Raji (cell line): ENCODE results near the gene IPO7.

Experiments
- POLR2A ChIP-seq: IDR thresholded peaks from 2 replicates; pipeline ENCODE4 v1.6.1; 2011; ENCODE audit warnings: low read depth, low read length, control low read depth; ENCODE audit not compliant: insufficient read depth

IPO7 gene

DNA sequence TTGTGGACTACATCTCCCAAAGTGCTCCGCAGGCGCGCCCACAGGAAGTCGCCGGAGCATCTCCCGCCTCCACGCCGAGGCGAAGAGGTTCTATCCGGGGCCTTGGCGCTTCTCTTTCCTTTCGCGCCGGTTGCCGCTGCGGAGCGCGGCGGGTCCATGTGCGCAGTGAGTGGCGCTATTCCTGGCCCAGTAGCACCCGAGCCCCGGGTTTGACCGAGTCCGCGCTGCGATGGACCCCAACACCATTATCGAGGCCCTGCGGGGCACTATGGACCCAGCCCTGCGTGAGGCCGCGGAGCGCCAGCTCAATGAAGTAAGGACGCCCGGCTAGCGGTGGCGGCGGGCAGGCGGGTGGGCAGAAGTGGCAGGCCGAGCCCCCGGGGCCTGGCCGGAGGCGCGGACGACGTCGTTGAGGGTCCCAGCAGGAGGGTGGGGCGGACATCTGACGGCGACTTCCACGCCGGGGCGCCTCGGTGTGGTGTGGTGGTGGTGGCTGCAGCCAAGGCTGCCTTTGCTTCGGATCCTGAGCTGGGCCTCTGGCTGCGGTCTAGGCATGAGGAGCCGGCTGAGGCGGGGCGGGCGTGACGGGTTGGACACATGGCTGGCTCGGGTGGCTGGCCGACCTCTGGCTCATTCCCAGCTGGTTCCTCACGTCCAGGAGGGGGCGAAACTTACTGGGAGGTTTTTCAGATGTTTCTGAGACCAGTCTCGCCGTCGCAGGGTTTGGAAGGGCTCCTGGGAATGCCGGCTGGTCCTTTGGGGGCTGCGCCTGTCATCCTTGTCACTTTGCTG is at the start of gene IPO7:
Gene IPO7, plus strand, starts transcription at position 118 of the 792 bp plus-strand sequence. Its CDS starts 112 bp downstream, at position 230.
- peak; percentile 91 for TF ChIP-seq POLR2A

GRCh38 chr11:9341638-9342178 is 42.7 kb upstream of the IPO7 start:
- TF ChIP-seq POLR2A = no peak

DNA sequence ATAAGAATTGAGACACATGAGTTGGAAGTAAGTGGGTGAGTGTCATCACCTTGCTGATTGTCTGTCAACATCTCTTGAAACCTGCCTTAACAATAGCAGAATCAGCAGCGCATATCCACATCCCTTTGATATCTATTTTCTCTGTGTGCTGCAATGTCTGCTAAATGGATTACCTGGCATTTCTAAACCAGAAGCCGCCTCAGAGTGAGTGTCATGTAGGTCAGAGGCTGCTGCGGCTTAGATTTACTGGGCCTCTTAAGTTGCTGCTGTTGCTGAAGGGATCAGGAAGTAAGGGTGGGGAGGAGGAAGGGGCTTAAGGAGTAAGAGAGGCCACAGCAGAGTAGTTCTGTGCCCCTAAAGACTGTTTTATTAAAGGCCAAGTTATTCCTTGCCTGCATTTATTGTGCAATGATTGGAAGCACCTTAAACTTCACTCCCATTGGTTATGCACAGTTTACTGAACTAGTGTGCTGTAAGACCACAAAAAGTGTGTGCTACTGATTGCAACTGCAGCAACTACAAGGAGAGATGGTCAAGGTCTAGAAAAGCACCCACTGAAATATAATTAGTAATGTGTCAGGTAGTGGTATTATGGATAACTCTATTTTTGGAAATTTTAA is 40.3 kb upstream of the IPO7 start:
- TF ChIP-seq POLR2A = no peak

DNA sequence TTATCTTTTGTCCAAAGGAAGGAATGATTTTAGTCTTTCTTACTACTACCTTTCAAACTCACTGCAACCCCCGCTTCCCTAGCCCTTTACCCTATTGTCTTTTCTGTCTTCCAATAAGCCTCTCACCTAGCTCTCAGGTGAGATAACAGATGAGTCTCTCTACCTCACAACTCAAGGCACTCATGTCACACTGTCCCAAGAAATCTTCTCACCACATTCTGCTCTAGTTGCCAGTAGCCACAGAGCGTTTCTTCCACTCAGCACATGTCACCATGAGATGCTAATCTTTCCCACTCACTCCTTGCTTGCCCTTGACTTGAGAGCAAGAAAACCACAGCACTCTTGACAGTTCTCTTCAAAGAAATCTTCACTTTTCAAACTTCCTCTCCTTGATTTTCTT is 37.4 kb upstream of the IPO7 start:
- no peak for TF ChIP-seq POLR2A

DNA sequence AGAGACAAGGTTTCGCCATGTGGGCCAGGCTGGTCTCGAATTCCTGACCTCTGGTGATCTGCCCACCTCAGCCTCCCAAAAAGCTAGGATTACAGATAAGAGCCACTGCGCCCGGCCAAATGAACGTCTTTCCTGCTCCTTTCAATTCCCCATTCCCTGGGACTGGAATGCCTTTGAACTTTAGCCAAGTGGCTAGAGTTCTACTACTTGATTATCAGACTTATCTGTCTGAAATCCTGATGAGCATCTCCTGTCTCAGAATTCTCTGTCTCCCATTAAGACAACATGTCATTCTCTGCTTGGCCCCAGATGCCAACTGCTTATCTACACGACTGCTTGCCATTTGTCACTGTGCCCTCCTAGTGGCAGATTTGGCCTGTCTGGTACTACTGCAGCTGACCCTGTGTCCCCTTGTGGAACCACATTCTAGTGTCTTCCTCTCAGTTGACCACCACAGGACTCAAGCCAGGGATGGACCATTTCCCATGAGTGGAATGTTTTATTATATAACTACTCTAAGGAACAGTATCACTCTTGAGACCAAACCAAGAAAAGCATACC is 33.1 kb upstream of the IPO7 start:
- TF ChIP-seq POLR2A = no peak

DNA sequence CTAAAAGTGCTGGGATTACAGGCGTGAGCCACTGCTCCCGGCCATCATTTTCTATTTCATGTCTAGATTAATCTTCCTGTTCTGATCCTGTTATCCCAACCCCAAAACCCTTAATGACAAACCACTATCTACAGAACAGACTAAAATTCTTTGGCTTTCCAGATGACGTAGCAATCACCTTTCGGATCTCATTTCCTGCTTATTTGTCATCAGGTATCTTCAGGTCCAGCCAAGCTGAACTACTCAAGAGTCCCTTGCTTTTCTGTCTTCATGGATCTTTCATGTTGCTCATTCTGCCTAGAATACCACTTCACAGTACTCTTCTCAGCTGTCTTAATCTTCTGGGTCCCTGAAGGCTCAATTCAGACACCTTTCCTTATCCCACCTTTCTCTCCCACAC is 27.4 kb upstream of the IPO7 start:
- TF ChIP-seq POLR2A = no peak

DNA sequence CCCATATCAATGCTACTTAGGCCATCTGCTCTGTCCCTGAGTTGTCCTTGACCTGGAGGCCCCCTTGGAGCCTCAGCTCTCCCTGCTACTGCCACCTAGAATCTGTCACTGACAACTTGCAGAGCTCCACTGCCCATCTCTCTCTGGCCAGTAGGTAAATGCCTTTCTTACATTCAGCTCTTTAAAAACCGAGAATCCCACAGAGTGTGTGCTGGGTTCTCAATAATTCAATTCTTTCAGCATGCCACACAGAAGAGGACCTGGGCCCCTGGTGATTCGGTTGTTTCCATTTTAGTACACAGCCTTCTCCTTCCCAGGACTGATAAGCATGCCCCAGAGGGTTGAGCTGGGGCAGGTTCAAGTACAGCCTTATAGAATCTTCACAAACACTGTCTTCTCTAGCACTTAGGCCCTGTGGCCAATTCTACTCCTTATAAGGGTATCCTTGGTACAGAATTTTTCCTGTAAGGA is 22.0 kb upstream of the IPO7 start:
- no peak for TF ChIP-seq POLR2A

DNA sequence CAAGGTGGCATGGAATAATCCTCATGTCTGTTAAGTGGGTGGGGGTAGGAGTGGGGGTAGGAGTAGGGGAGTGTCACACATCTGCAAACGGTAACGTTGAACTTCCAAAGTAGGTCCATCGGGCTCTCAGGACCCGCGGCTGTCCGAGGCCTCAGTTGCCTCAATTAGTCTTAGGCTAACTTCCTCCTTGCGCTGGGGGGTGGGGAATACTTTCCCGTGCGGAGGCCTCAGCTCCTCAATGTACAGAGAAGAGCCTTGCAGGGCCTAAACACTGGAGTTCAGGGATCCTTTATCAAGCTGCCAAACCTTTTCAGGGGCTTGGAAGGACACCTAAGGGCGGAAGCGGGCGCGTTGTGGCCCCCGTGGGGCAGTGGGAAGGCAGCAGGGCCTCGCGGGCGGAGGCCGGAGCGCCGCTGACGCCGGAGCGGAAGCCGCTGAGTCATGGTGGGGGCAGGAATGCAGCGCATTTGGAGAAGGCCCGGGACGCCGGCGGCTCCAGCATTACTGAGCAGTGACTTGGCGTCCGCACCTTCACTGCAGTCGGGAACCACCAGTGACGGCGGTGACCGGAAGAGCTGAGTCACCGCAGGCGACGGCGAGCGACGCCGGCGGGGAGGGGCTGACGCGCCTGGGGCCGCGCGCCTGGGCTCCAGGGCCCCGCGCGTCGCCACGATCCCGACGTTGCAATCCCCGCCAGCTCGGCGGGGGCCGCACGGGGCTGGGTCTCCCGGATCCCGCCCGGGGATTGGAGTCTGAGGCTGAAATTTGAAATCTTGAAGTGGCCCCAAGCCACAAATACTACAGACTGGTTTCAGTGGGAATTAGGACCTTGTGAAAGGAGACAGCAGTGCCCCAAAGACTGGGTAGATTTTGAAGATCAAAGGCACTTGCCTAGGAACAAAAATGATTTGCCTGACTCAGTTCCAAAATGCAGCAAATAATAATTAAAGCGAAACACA is 20.2 kb upstream of the IPO7 start:
- TF ChIP-seq POLR2A = peak; percentile 91

DNA sequence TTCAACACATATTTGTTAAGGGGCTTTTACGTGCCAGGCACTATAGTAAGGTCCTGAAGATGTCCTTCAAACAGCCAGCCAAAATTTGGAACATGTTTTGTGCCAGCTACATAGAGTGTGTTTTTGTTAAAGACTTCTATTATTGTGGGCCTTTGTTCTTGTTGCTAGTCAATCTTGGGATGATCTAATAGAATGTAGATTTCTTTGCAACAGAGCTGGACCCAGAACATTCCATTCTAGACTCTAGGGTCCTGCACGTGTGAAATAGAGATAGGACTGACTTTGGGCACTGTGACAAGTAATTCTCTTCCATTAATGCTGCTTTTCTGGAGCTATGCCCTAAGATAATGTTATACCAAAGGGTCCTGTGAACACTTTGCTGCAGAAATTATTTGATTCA is 16.9 kb upstream of the IPO7 start:
- TF ChIP-seq POLR2A = no peak

- no peak for TF ChIP-seq POLR2A
Measured at GRCh38 chr11:9377036-9377435, 7.4 kb upstream of the IPO7 start.

GRCh38 chr11:9379041-9379440 is 5.4 kb upstream of the IPO7 start:
- no peak for TF ChIP-seq POLR2A

GRCh38 chr11:9380773-9381172 is 3.7 kb upstream of the IPO7 start:
- no peak for TF ChIP-seq POLR2A

- TF ChIP-seq POLR2A = no peak
Measured at GRCh38 chr11:9385327-9385899, 961 bp downstream of the IPO7 start.

- no peak for TF ChIP-seq POLR2A
Measured at GRCh38 chr11:9386086-9386485, 1.6 kb downstream of the IPO7 start.

- no peak for TF ChIP-seq POLR2A
Measured at GRCh38 chr11:9386901-9387300, 2.4 kb downstream of the IPO7 start.

GRCh38 chr11:9396310-9396709 is 11.9 kb downstream of the IPO7 start:
- no peak for TF ChIP-seq POLR2A
